H1 (cell line): Measurements from ENCODE around the gene IQGAP3. TPM values are rescaled to one million over a fixed set of nuclear protein-coding genes. Genes with fewer than 3 reads are reported as not detected.
"Not testable (repeated sequence)": the region's sequence is repeated elsewhere in the genome, so short reads cannot be mapped to it uniquely, and the experiment has no call there.

Experiments used
- CTCF ChIA-PET: fragments of 300-600 bp; sonication (Branson Sonifier 250); formaldehyde crosslinking; loops from one replicate; lab custom pipeline; 2021; ENCODE audit not compliant: partially characterized antibody; lab: Charles Lee
- POLR2A ChIA-PET: fragments of 300-600 bp; sonication (Branson Sonifier 250); formaldehyde crosslinking; loops from one replicate; lab custom pipeline; 2021; ENCODE audit warnings: inconsistent platforms; ENCODE audit not compliant: partially characterized antibody; lab: Charles Lee
- DNase-seq, 2 experiments: peaks; one replicate each; pipeline versions ENCODE4 v3.0.0 to v3.0.0-alpha.2; 2010 to 2022; ENCODE audit warnings: low spot score in 2 of 2, low read depth in 1 of 2, mixed read lengths in 1 of 2
- FAIRE-seq: peaks from 2 replicates; lab custom pipeline; 2011; peaks lifted over from hg19 to GRCh38; lab: Jason Lieb, UNC
- H2AFZ ChIP-seq: 2 replicates; pipeline ENCODE4 v1.8.1; 2012; ENCODE audit warnings: low read length, inconsistent platforms
- H2AK5ac ChIP-seq: 2 replicates; pipeline ENCODE4 v1.6.1; 2013; ENCODE audit warnings: low read depth, low read length
- H2BK120ac ChIP-seq: replicated peaks from 2 replicates; pipeline ENCODE3; 2013; ENCODE audit warnings: low read depth, low read length, inconsistent platforms
- H2BK12ac ChIP-seq: 2 replicates; pipeline ENCODE4 v1.6.1; 2013; ENCODE audit warnings: low read depth, low read length
- H2BK15ac ChIP-seq: 2 replicates; pipeline ENCODE4 v1.6.1; 2013; ENCODE audit warnings: low read length
- H2BK20ac ChIP-seq: 2 replicates; pipeline ENCODE4 v1.6.1; 2013; ENCODE audit warnings: low read length
- H2BK5ac ChIP-seq: 2 replicates; pipeline ENCODE4 v1.6.1; 2013; ENCODE audit warnings: low read depth, low read length
- H3K14ac ChIP-seq: 2 replicates; pipeline ENCODE4 v1.6.1; 2013; ENCODE audit warnings: inconsistent platforms; ENCODE audit not compliant: insufficient read length
- H3K18ac ChIP-seq: 2 replicates; pipeline ENCODE4 v1.6.1; 2013; ENCODE audit warnings: low read length; ENCODE audit errors: extremely low read depth
- H3K23ac ChIP-seq: 2 replicates; pipeline ENCODE4 v1.6.1; 2013; ENCODE audit warnings: inconsistent platforms; ENCODE audit not compliant: insufficient read length
- H3K23me2 ChIP-seq: 2 replicates; pipeline ENCODE4 v1.6.1; 2013; ENCODE audit warnings: low read depth, low read length
- H3K27ac ChIP-seq: 2 replicates; pipeline ENCODE4 v1.6.1; 2011; ENCODE audit warnings: low read depth, low read length, inconsistent platforms
- H3K27me3 ChIP-seq, 4 experiments: replicated peaks in 1 of 4; 1 replicate in 1 of 4; 2 replicates in 3 of 4; pipeline versions ENCODE4 v1.6.1 to v1.8.1; 2011 to 2013; ENCODE audit warnings: low read length in 3 of 4, mild to moderate bottlenecking in 3 of 4, inconsistent platforms in 2 of 4, mixed read lengths in 2 of 4, moderate library complexity in 1 of 4; ENCODE audit not compliant: control insufficient read depth in 3 of 4, insufficient read depth in 3 of 4; ENCODE audit errors: extremely low read depth in 1 of 4
- H3K36me3 ChIP-seq, 4 experiments: 2 replicates each; pipeline versions ENCODE4 v1.6.1 to v1.8.1; 2011 to 2013; ENCODE audit warnings: mild to moderate bottlenecking in 4 of 4, low read length in 3 of 4, moderate library complexity in 2 of 4, control low read depth in 1 of 4, inconsistent platforms in 1 of 4; ENCODE audit not compliant: insufficient read depth in 4 of 4, control insufficient read depth in 2 of 4
- H3K4ac ChIP-seq: replicated peaks from 2 replicates; pipeline ENCODE3; 2013; ENCODE audit warnings: low read length, low read depth, mixed read lengths, inconsistent platforms; ENCODE audit not compliant: insufficient read length
- H3K4me1 ChIP-seq, 4 experiments: replicated peaks in 1 of 4; 1 replicate in 1 of 4; 2 replicates in 3 of 4; pipeline versions ENCODE4 v1.6.1 to v1.8.1; 2011 to 2013; ENCODE audit warnings: low read length in 3 of 4, inconsistent platforms in 2 of 4, mixed read lengths in 1 of 4; ENCODE audit not compliant: insufficient read depth in 4 of 4, control insufficient read depth in 3 of 4
- H3K4me2 ChIP-seq, 2 experiments: 2 replicates each; pipeline versions ENCODE4 v1.6.1 to v1.8.1; 2011 to 2013; ENCODE audit warnings: low read depth in 2 of 2, low read length in 2 of 2, control low read depth in 1 of 2, inconsistent platforms in 1 of 2, mild to moderate bottlenecking in 1 of 2; ENCODE audit not compliant: insufficient read depth in 1 of 2
- H3K4me3 ChIP-seq, 4 experiments: fragments of 200-600, 300-600 bp in 1 of 4; sonication (generic), shearing (Covaris generic), sonication (Bioruptor Twin) in 1 of 4; 2 replicates each; pipeline versions ENCODE4 v1.5.1 to v1.8.1; 2011 to 2016; ENCODE audit warnings: low read length in 4 of 4, low read depth in 3 of 4, control low read depth in 2 of 4, inconsistent platforms in 2 of 4, mild to moderate bottlenecking in 2 of 4, mixed read lengths in 1 of 4, moderate library complexity in 1 of 4; ENCODE audit not compliant: insufficient read depth in 2 of 4; ENCODE audit errors: extremely low read depth in 1 of 4
- H3K56ac ChIP-seq: replicated peaks from 2 replicates; pipeline ENCODE3; 2013; ENCODE audit warnings: low read depth, mild to moderate bottlenecking, mixed read lengths, low read length, inconsistent platforms; ENCODE audit not compliant: insufficient read length
- H3K79me1 ChIP-seq: 2 replicates; pipeline ENCODE4 v1.6.1; 2013; ENCODE audit warnings: low read depth, low read length, control low read depth
- H3K79me2 ChIP-seq, 2 experiments: 2 replicates each; pipeline versions ENCODE4 v1.6.1 to v1.8.1; 2012 to 2013; ENCODE audit warnings: low read length in 2 of 2, mild to moderate bottlenecking in 2 of 2, inconsistent platforms in 1 of 2; ENCODE audit not compliant: insufficient read depth in 2 of 2, control insufficient read depth in 1 of 2
- H3K9ac ChIP-seq, 4 experiments: replicated peaks in 1 of 4; 1 replicate in 1 of 4; 2 replicates in 3 of 4; pipeline versions ENCODE4 v1.6.1 to v1.8.1; 2011 to 2013; ENCODE audit warnings: low read depth in 3 of 4, low read length in 3 of 4, control low read depth in 2 of 4, mild to moderate bottlenecking in 2 of 4, moderate library complexity in 2 of 4, inconsistent platforms in 1 of 4; ENCODE audit errors: extremely low read depth in 1 of 4
- H3K9me3 ChIP-seq, 2 experiments: 2 replicates each; pipeline versions ENCODE4 v1.6.1 to v1.8.1; 2012 to 2013; ENCODE audit warnings: mild to moderate bottlenecking in 2 of 2, moderate library complexity in 2 of 2, control low read depth in 1 of 2, inconsistent platforms in 1 of 2, low read depth in 1 of 2, low read length in 1 of 2, mixed read lengths in 1 of 2; ENCODE audit not compliant: insufficient read depth in 2 of 2
- H4K20me1 ChIP-seq, 2 experiments: replicated peaks in 1 of 2; 2 replicates each; pipeline versions ENCODE3 to v1.8.1; 2011 to 2013; ENCODE audit warnings: inconsistent platforms in 2 of 2, low read length in 2 of 2, mild to moderate bottlenecking in 1 of 2; ENCODE audit not compliant: insufficient read depth in 2 of 2, control insufficient read depth in 1 of 2
- H4K5ac ChIP-seq: 2 replicates; pipeline ENCODE4 v1.6.1; 2013; ENCODE audit warnings: low read length, low read depth, mixed read lengths, inconsistent platforms; ENCODE audit not compliant: insufficient read length
- H4K8ac ChIP-seq: 2 replicates; pipeline ENCODE4 v1.8.0; 2013; ENCODE audit warnings: mild to moderate bottlenecking, moderate library complexity, low read length, inconsistent platforms; ENCODE audit not compliant: insufficient read depth; ENCODE audit errors: extremely low read depth
- H4K91ac ChIP-seq: replicated peaks from 2 replicates; pipeline ENCODE3; 2013; ENCODE audit warnings: low read length, mixed read lengths, inconsistent platforms; ENCODE audit not compliant: insufficient read length
- WGBS, 2 experiments: shearing (Covaris generic) in 1 of 2; methylation state at CpG; one replicate each; pipeline versions ENCODE4 v1.1.6 to v1.1.7; 2013 to 2015; ENCODE audit warnings: low lambda C conversion rate in 2 of 2, mixed read lengths in 2 of 2, inconsistent platforms in 1 of 2, low coverage in 1 of 2, missing lambda C conversion rate in 1 of 2; ENCODE audit not compliant: insufficient replicate concordance in 2 of 2, insufficient coverage in 1 of 2, insufficient read length in 1 of 2; ENCODE audit errors: extremely low coverage in 1 of 2, missing lambda C conversion rate in 1 of 2; 5-methylcytosine and 5-hydroxymethylcytosine counted together
- polyA plus RNA-seq, 7 experiments: library from polyadenylated mRNA; depleted of rRNA in 3 of 7; stranded (reverse) in 5 of 7; unstranded in 2 of 7; fragments of >200 nt in 5 of 7; fragments of 200-250 nt in 2 of 7; gene quantifications; 1 replicate in 5 of 7; 2 replicates in 1 of 7; 4 replicates in 1 of 7; pipeline versions ENCODE4 v1.2.1 to v1.2.3, GENCODE V29; 2011 to 2013; ENCODE audit warnings: missing spikeins in 2 of 7, mixed read lengths in 2 of 7
- total RNA-seq: library from RNA; stranded (reverse); fragmentation: NEBNext Ultra II Directional; extraction: Animal tissue kit (Norgen Biotek cat#: 25700); gene quantifications from 2 replicates; pipeline ENCODE4 v1.2.1, GENCODE V29; 2021

IQGAP3 gene
- total and polyA plus RNA-seq, 2 of the 8 experiments (the other 6 are each of a cell fraction or from before 2014, with no cell fraction given): 14.6 to 22.3 TPM

DNA sequence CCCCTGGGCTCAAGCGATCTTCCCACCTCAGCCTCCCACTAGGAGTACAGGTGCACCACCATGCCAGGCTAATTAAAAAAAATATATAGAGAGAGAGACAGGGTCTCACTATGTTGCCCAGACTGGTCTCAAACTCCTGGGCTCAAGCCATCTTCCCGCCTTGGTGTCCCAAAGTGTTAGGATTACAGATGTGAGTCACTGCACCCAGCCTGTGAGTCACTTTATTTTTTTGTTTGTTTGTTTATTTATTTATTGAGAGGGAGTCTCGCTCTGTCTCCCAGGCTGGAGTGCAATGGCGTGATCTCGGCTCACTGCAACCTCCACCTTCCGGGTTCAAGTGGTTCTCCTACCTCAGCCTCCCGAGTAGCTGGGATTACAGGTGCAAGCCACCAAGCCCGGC is 15.6 kb upstream of the IQGAP3 start:
- CTCF ChIA-PET: interaction anchor here (0.9 to 4.7 kb wide), 8 partner anchors 10 to 142 kb away, joined by 3 to 30 read pairs (median 6); partner anchors contain the start of genes GPATCH4 and HAPLN2
- not testable (repeated sequence) for FAIRE-seq

More for the DNA sequence above, 15.6 kb upstream of the IQGAP3 start:
- peaks cover 10% of the 10 kb centered on the region for H3K23me2 ChIP-seq
- H3K56ac ChIP-seq, POLR2A ChIA-PET, H4K8ac ChIP-seq, H3K4ac ChIP-seq, H2BK5ac ChIP-seq, H2BK12ac ChIP-seq, H2BK15ac ChIP-seq, H3K27me3 ChIP-seq, H2AK5ac ChIP-seq, H3K27ac ChIP-seq, H3K4me2 ChIP-seq, H3K4me3 ChIP-seq, H2AFZ ChIP-seq, H3K9ac ChIP-seq, H3K79me1 ChIP-seq, H3K79me2 ChIP-seq, H4K20me1 ChIP-seq, H3K9me3 ChIP-seq, H2BK20ac ChIP-seq, DNase-seq, H3K23ac ChIP-seq, H3K18ac ChIP-seq, H4K5ac ChIP-seq, H2BK120ac ChIP-seq, H3K14ac ChIP-seq, H3K36me3 ChIP-seq, H4K91ac ChIP-seq: not testable (repeated sequence)
- WGBS, 2 experiments: 86% methylated on average over 8 of the region's 8 CpGs; no CpG with 5 or more reads in 1 of the 2 experiments
- peaks cover 0 to 21% (median 6%) of the 10 kb centered on the region in 4 experiments; a peak in 6 of 7 replicates for H3K4me1 ChIP-seq
